GM23338 (cell line): Measurements from ENCODE around the gene CYB5B. TPM values are rescaled to one million over a fixed set of nuclear protein-coding genes. Genes with fewer than 3 reads are reported as not detected.
A peak's percentile ranks its signal among the peaks of the same experiment; 100 is the strongest.

ENCODE experiments used
- ATAC-seq: fragments of 200-7000 bp; cut with Tn5 transposase; 3 replicates; pipeline ENCODE4 v1.9.1; 2020
- DNase-seq: peaks from one replicate; pipeline ENCODE4 v3.0.0-alpha.2; 2015; ENCODE audit warnings: low spot score
- H2AFZ ChIP-seq: fragments of 200-600 bp; sonication (generic); 2 replicates; pipeline ENCODE4 v1.8.0; 2016; ENCODE audit warnings: antibody characterized with exemption, mild to moderate bottlenecking, moderate library complexity
- H3F3A ChIP-seq: fragments of 200-600 bp; sonication (generic); replicated peaks from 2 replicates; pipeline ENCODE4 v1.8.0; 2017; ENCODE audit warnings: antibody characterized with exemption, mixed run types, low read depth
- H3K27ac ChIP-seq: fragments of 200-600 bp; sonication (generic); 2 replicates; pipeline ENCODE4 v1.6.1; 2016; ENCODE audit warnings: low read depth
- H3K27me3 ChIP-seq: fragments of 200-600 bp; sonication (generic); 2 replicates; pipeline ENCODE4 v1.8.0; 2016; ENCODE audit warnings: mild to moderate bottlenecking, mixed run types, moderate library complexity; ENCODE audit not compliant: insufficient read depth
- H3K36me3 ChIP-seq: fragments of 200-600 bp; sonication (generic); 2 replicates; pipeline ENCODE4 v1.8.0; 2016; ENCODE audit warnings: mild to moderate bottlenecking; ENCODE audit not compliant: insufficient read depth
- H3K4me1 ChIP-seq: fragments of 200-600 bp; sonication (generic); 2 replicates; pipeline ENCODE4 v1.8.0; 2016; ENCODE audit warnings: mild to moderate bottlenecking, moderate library complexity; ENCODE audit not compliant: insufficient read depth
- H3K4me2 ChIP-seq: fragments of 200-600 bp; sonication (generic); 2 replicates; pipeline ENCODE4 v1.7.1; 2017; ENCODE audit warnings: mixed run types
- H3K4me3 ChIP-seq: fragments of 200-600 bp; sonication (generic); 2 replicates; pipeline ENCODE4 v1.6.1; 2016; ENCODE audit warnings: mixed run types
- H3K79me2 ChIP-seq: fragments of 200-600 bp; sonication (generic); replicated peaks from 2 replicates; pipeline ENCODE4 v1.8.0; 2017; ENCODE audit warnings: mild to moderate bottlenecking; ENCODE audit not compliant: insufficient read depth
- H3K9me2 ChIP-seq: fragments of 200-600 bp; sonication (generic); 2 replicates; pipeline ENCODE4 v1.8.0; 2017; ENCODE audit not compliant: insufficient read depth
- H4K20me1 ChIP-seq: fragments of 200-600 bp; sonication (generic); replicated peaks from 2 replicates; pipeline ENCODE4 v1.8.0; 2017; ENCODE audit warnings: mild to moderate bottlenecking; ENCODE audit not compliant: insufficient read depth
- H3K27ac Mint-ChIP-seq: 2 replicates; pipeline ENCODE4 v1.8.0; 2020; ENCODE audit warnings: inconsistent platforms, mild to moderate bottlenecking, moderate library complexity, mixed read lengths
- H3K27me3 Mint-ChIP-seq: 3 replicates; pipeline ENCODE4 v1.8.0; 2022; ENCODE audit warnings: low read depth, mild to moderate bottlenecking, moderate library complexity, mixed read lengths, inconsistent platforms; ENCODE audit not compliant: insufficient read depth, poor library complexity
- H3K36me3 Mint-ChIP-seq: 3 replicates; pipeline ENCODE4 v1.8.0; 2021; ENCODE audit warnings: low read depth, mild to moderate bottlenecking, inconsistent platforms, moderate library complexity, mixed read lengths
- H3K4me1 Mint-ChIP-seq: 3 replicates; pipeline ENCODE4 v1.8.0; 2020; ENCODE audit warnings: mild to moderate bottlenecking, inconsistent platforms, mixed read lengths
- H3K4me3 Mint-ChIP-seq: 3 replicates; pipeline ENCODE4 v1.8.0; 2021; ENCODE audit warnings: moderate library complexity, mild to moderate bottlenecking, inconsistent platforms, mixed read lengths
- H3K9me3 Mint-ChIP-seq: 3 replicates; pipeline ENCODE4 v1.8.0; 2020; ENCODE audit warnings: moderate library complexity, mild to moderate bottlenecking, inconsistent platforms, mixed read lengths
- CREB1 ChIP-seq: fragments of 250-450 bp; sonication (Bioruptor Pico); IDR thresholded peaks from 2 replicates; pipeline ENCODE4 v1.5.0; 2020; ENCODE audit warnings: low read depth, mild to moderate bottlenecking, moderate library complexity
- EZH2phosphoT487 ChIP-seq: fragments of 200-600 bp; sonication (generic); IDR thresholded peaks from one replicate; pipeline ENCODE4 v1.8.1; 2018; ENCODE audit warnings: antibody characterized with exemption; ENCODE audit not compliant: unreplicated experiment
- JUNB ChIP-seq: IDR thresholded peaks from one replicate; pipeline ENCODE4 v1.6.1; 2016; ENCODE audit warnings: antibody characterized with exemption; ENCODE audit not compliant: unreplicated experiment
- STAT1 ChIP-seq: IDR thresholded peaks from one replicate; pipeline ENCODE4 v1.6.1; 2016; ENCODE audit warnings: antibody characterized with exemption; ENCODE audit not compliant: unreplicated experiment
- ZNF114 ChIP-seq: fragments of 250-450 bp; sonication (Bioruptor Pico); IDR thresholded peaks from 2 replicates; pipeline ENCODE4 v1.5.0; 2020; ENCODE audit warnings: mild to moderate bottlenecking, moderate library complexity
- ZNF331 ChIP-seq: fragments of 250-450 bp; sonication (Bioruptor Pico); IDR thresholded peaks from 2 replicates; pipeline ENCODE4 v1.5.0; 2020; ENCODE audit warnings: low read depth, mild to moderate bottlenecking, moderate library complexity
- polyA plus RNA-seq: library from polyadenylated mRNA; unstranded; fragments of >200 nt; fragmentation: Nextera tagmentation; extraction: Ambion mirVana; gene quantifications from 2 replicates; pipeline ENCODE4 v1.2.1, GENCODE V29; 2016
- total RNA-seq: library from RNA; depleted of rRNA; stranded (reverse); fragments of >200 nt; shearing (Covaris generic); gene quantifications from 2 replicates; pipeline ENCODE4 v1.2.3, GENCODE V29; 2014
- TF ChIP-seq, protein P1 (sequence below), 2 experiments: fragments of 200-600 bp in 1 of 2; sonication (generic) in 1 of 2; conservative IDR thresholded peaks; 2 replicates each; pipeline versions ENCODE4 v1.5.1 to v1.6.1; 2016 to 2017; ENCODE audit warnings: antibody characterized with exemption in 2 of 2, low read depth in 2 of 2, mild to moderate bottlenecking in 2 of 2, moderate library complexity in 1 of 2
- TF ChIP-seq, protein P2 (sequence below): IDR thresholded peaks from 2 replicates; pipeline ENCODE4 v1.6.1; 2016; ENCODE audit warnings: antibody characterized with exemption

Gene CYB5B
- total and polyA plus RNA-seq, 2 experiments from 2014 or later, result 72.0 to 110 TPM

DNA sequence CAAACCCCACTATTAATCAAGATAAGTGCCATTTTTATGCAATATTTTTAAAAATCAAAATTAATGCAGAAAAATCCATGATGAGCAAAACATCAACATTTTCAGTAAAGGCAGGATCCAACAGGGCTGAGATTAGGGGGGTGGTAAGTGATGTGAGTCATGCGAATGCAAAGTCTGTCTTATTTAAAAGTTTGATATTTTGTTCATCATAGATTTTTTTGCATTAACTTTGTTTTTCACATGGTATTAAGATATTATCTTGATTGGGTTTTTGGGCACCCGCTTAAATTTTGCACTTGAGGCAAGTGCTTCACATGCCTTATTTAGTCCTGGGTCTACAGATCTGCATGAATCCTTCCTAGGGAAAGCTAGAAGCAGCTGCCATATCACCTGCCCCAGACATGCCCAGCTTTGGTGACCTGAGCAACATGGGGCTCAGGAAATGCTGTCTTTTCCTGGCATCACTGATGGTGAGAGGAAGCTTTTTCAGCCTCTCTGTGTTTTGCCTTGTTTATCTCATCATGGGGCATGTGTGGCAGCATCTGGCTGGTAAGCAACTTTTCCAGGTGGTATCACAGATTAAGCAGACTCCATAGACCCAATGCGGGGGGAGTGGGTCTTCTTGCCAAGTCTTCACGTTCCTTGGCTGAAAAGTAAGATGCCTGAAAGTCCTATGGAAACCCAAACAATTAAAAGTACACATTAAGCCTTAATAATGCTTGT lies 83.8 kb downstream of the CYB5B start:
- ATAC-seq (no peak), DNase-seq (no peak)
- TF ChIP-seq ZNF331 (CRISPR knock-in tag) (no peak), EZH2phosphoT487 (no peak), CREB1 (no peak), ZNF114 (CRISPR knock-in tag) (no peak), JUNB (no peak), STAT1 (no peak)
- TF ChIP-seq, protein P1, sequence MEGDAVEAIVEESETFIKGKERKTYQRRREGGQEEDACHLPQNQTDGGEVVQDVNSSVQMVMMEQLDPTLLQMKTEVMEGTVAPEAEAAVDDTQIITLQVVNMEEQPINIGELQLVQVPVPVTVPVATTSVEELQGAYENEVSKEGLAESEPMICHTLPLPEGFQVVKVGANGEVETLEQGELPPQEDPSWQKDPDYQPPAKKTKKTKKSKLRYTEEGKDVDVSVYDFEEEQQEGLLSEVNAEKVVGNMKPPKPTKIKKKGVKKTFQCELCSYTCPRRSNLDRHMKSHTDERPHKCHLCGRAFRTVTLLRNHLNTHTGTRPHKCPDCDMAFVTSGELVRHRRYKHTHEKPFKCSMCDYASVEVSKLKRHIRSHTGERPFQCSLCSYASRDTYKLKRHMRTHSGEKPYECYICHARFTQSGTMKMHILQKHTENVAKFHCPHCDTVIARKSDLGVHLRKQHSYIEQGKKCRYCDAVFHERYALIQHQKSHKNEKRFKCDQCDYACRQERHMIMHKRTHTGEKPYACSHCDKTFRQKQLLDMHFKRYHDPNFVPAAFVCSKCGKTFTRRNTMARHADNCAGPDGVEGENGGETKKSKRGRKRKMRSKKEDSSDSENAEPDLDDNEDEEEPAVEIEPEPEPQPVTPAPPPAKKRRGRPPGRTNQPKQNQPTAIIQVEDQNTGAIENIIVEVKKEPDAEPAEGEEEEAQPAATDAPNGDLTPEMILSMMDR (conservative IDR thresholded peaks at IDR 0.05; ENCODE audit: low read depth in 2 of 2), result no peak
- TF ChIP-seq, protein P2, sequence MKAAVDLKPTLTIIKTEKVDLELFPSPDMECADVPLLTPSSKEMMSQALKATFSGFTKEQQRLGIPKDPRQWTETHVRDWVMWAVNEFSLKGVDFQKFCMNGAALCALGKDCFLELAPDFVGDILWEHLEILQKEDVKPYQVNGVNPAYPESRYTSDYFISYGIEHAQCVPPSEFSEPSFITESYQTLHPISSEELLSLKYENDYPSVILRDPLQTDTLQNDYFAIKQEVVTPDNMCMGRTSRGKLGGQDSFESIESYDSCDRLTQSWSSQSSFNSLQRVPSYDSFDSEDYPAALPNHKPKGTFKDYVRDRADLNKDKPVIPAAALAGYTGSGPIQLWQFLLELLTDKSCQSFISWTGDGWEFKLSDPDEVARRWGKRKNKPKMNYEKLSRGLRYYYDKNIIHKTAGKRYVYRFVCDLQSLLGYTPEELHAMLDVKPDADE, result no peak
- Histone ChIP-seq H3K4me3 (no peak overlapping the region), H3K4me2 (no peak overlapping the region), H3K79me2 (no peaks in the 10 kb centered on the region), H3K36me3 (no peaks in the 10 kb centered on the region), H3K4me1 (no peaks in the 10 kb centered on the region), H3K9me2 (no peaks in the 10 kb centered on the region), H3K27me3 (no peaks in the 10 kb centered on the region), H4K20me1 (no peaks in the 10 kb centered on the region), H2AFZ (peak overlapping the region; percentile 47; the same call in 1 of the 2 replicates), H3F3A (no peaks in the 10 kb centered on the region), H3K27ac (no peak overlapping the region)
- Mint-ChIP-seq H3K4me3 (no peak overlapping the region), H3K36me3 (no peaks in the 10 kb centered on the region), H3K27ac (no peak overlapping the region; the same call in 1 of the 2 replicates), H3K27me3 (no peaks in the 10 kb centered on the region), H3K4me1 (no peaks in the 10 kb centered on the region), H3K9me3 (no peaks in the 10 kb centered on the region; the same call in 2 of the 3 replicates)

DNA sequence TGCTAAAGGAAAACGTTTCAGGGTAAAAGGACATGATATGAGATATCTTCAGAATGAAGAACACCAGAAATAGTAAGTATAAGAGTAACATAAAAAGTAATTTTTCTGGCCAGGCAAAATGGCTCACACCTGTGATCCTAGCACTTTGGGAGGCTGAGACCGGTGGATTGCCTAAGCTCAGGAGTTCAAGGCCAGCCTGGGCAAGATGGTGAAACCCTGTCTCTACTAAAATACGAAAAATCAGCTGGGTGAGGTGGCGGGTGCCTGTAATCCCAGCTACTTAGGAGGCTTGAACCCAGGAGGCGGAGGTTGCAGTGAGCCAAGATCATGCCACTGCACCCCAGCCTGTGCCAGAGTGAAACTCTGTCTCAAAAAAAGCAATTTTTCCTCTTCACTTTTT lies 84.7 kb downstream of the CYB5B start:
- H2AFZ ChIP-seq, result no peak overlapping the region
- H4K20me1 ChIP-seq, result no peaks in the 10 kb centered on the region
- H3K4me2 ChIP-seq, result no peak overlapping the region
- no peak overlapping the region for H3K4me3 Mint-ChIP-seq
- no peaks in the 10 kb centered on the region for H3K79me2 ChIP-seq
- no peaks in the 10 kb centered on the region for H3K27me3 ChIP-seq
- H3K4me3 ChIP-seq, result no peak overlapping the region
- no peaks in the 10 kb centered on the region for H3F3A ChIP-seq
- H3K27me3 Mint-ChIP-seq, result no peaks in the 10 kb centered on the region
- H3K9me2 ChIP-seq, result no peaks in the 10 kb centered on the region
- no peaks in the 10 kb centered on the region for H3K36me3 ChIP-seq
- no peak overlapping the region for H3K27ac Mint-ChIP-seq
- H3K9me3 Mint-ChIP-seq, result no peaks in the 10 kb centered on the region; the same call in 2 of the 3 replicates
- no peak for ATAC-seq
- H3K36me3 Mint-ChIP-seq, result no peaks in the 10 kb centered on the region
- no peak for TF ChIP-seq ZNF331 (CRISPR knock-in tag)
- no peaks in the 10 kb centered on the region for H3K4me1 Mint-ChIP-seq
- no peak overlapping the region for H3K27ac ChIP-seq
- DNase-seq, result no peak
- no peaks in the 10 kb centered on the region for H3K4me1 ChIP-seq
